ENCODE results near the gene PPARA. TPM values are rescaled to one million over a fixed set of nuclear protein-coding genes. Genes with fewer than 3 reads are reported as not detected.

Gene PPARA
- total and polyA plus RNA-seq, 2 donors (not counting 3 experiments of a cell fraction or from before 2014, with no cell fraction given): 3.1 to 10.7 TPM

DNA sequence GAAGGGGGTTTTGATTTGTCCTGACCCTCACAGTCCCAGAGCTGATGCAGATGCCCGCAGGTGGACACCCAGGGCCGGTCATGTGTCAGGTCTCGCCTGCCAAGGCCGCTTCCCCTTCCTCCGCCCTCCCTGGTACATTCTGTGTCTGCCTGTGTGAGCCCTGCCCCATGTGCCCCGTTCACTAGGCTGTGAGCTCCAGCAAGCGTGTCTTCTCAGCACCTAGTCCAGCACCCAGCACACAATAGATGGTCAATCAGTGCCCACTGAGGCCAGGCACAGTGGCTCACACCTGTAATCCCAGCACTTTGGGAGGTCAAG, 29.9 kb upstream of the PPARA start:
- no peaks in the 10 kb centered on the region for H3K36me3 ChIP-seq (ENCODE audit: control insufficient read depth in 2 of 2, extremely low read depth in 1 of 2, insufficient read depth in 2 of 2, low read length in 2 of 2)
- no peak overlapping the region for H3K27ac ChIP-seq (ENCODE audit: insufficient read depth, low read depth, low read length)
- DNase-seq (ENCODE audit: low read depth, low spot score) (no peak), FAIRE-seq (no peak)
- no peaks in the 10 kb centered on the region for H3K27me3 ChIP-seq (ENCODE audit: control insufficient read depth in 2 of 2, insufficient read depth in 2 of 2, low read length in 2 of 2)
- no peak overlapping the region for H2AFZ ChIP-seq (ENCODE audit: low read depth, low read length)
- no peaks in the 10 kb centered on the region for H3K79me2 ChIP-seq (ENCODE audit: control insufficient read depth, insufficient read depth, low read length)
- intact Hi-C loops (cut with micrococcal nuclease) (no loop called here), dilution Hi-C loops (cut with MboI; ENCODE audit: extremely low pct_ligation_motif_present, low sequenced_read_pairs) (no loop called here)
- H3K9me1 ChIP-seq (replicated peaks; ENCODE audit: control insufficient read depth, extremely low read depth, insufficient read depth, low read length): no peaks in the 10 kb centered on the region
- H3K9ac ChIP-seq (replicated peaks; ENCODE audit: extremely low read depth, insufficient read depth, low read length): no peak overlapping the region
- H3K4me3 ChIP-seq (replicated peaks in 1 of 3; ENCODE audit: insufficient read depth in 1 of 3, low read depth in 1 of 3, low read length in 3 of 3): no peak overlapping the region
- BruUV-seq (replicated peaks): no TSS peak
- no peaks in the 10 kb centered on the region for H3K9me3 ChIP-seq (replicated peaks; ENCODE audit: control insufficient read depth, insufficient read depth, low read length)
- TF ChIP-seq JUN (IDR thresholded peaks at IDR 0.05; ENCODE audit: borderline replicate concordance, insufficient read depth, insufficient read length, low read depth): no peak
- TF ChIP-seq MYC (IDR thresholded peaks at IDR 0.05; ENCODE audit: low read depth, low read length): no peak
- TF ChIP-seq GATA2 (IDR thresholded peaks at IDR 0.05; ENCODE audit: insufficient read depth, insufficient read length, low read depth, low read length): no peak
- TF ChIP-seq, protein P1, sequence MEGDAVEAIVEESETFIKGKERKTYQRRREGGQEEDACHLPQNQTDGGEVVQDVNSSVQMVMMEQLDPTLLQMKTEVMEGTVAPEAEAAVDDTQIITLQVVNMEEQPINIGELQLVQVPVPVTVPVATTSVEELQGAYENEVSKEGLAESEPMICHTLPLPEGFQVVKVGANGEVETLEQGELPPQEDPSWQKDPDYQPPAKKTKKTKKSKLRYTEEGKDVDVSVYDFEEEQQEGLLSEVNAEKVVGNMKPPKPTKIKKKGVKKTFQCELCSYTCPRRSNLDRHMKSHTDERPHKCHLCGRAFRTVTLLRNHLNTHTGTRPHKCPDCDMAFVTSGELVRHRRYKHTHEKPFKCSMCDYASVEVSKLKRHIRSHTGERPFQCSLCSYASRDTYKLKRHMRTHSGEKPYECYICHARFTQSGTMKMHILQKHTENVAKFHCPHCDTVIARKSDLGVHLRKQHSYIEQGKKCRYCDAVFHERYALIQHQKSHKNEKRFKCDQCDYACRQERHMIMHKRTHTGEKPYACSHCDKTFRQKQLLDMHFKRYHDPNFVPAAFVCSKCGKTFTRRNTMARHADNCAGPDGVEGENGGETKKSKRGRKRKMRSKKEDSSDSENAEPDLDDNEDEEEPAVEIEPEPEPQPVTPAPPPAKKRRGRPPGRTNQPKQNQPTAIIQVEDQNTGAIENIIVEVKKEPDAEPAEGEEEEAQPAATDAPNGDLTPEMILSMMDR (IDR thresholded peaks at IDR 0.05; ENCODE audit: extremely low read depth in 1 of 2, insufficient read depth in 1 of 2, low read depth in 1 of 2, low read length in 2 of 2): no peak
- no peak for TF ChIP-seq POLR2AphosphoS5 (IDR thresholded peaks at IDR 0.05; ENCODE audit: insufficient read depth, low read depth, low read length)
- no peak for TF ChIP-seq EZH2 (IDR thresholded peaks at IDR 0.05; ENCODE audit: borderline replicate concordance, low read depth, low read length, severe bottlenecking)
- no peak for TF ChIP-seq FOS (IDR thresholded peaks at IDR 0.05; ENCODE audit: borderline replicate concordance, insufficient read depth, low read length)
- no peak for TF ChIP-seq MAX (IDR thresholded peaks at IDR 0.05; ENCODE audit: insufficient read depth, insufficient read length)
- no peak for TF ChIP-seq POLR2A (IDR thresholded peaks at IDR 0.05; ENCODE audit: low read depth, low read length)
- ChIA-PET POLR2A (no interaction called here), CTCF (interaction anchor here (0.6 to 4.3 kb wide), 5 partner anchors 113 to 193 kb away, joined by 3 to 111 read pairs (median 32); partner anchors contain the start of gene GTSE1)
- H3K4me2 ChIP-seq (ENCODE audit: insufficient read depth, low read length): no peak overlapping the region
- no peaks in the 10 kb centered on the region for H4K20me1 ChIP-seq (replicated peaks; ENCODE audit: control insufficient read depth, extremely low read depth, insufficient read depth, low read length)
- H3K4me1 ChIP-seq (ENCODE audit: control insufficient read depth, extremely low read depth, insufficient read depth, low read length): no peaks in the 10 kb centered on the region
